ENCODE data around the gene IL15RA.

GRCh38 chr10:5929442-5929841 is 47.9 kb downstream of the IL15RA start:
- no peak for TF ChIP-seq POLR2A (IDR thresholded peaks at IDR 0.05; ENCODE audit: low read length)
- no peak for TF ChIP-seq GATA1 (IDR thresholded peaks at IDR 0.05; ENCODE audit: low read depth, low read length)

All from erythroblast (primary cell).